Left lung (tissue), 10 donors: ENCODE results near the gene THEM4. TPM values are rescaled to one million over a fixed set of nuclear protein-coding genes. Genes with fewer than 3 reads are reported as not detected.

Experiments
- ATAC-seq: fragments of 200-7000 bp; cut with Tn5 transposase; one replicate; pipeline ENCODE4 v1.9.1; 2020; ENCODE audit warnings: moderate library complexity
- DNase-seq, 4 donors: peaks; one replicate each; pipeline ENCODE4 v3.0.0-alpha.2; 2013 to 2020
- H3K27ac ChIP-seq, 2 donors: fragments of 200-600 bp; sonication (generic) in 1 of 2; one replicate each; pipeline versions ENCODE4 v1.5.0 to v1.8.0; 2020 to 2021
- H3K27me3 ChIP-seq, 2 donors: fragments of 200-600 bp; sonication (generic) in 1 of 2; one replicate each; pipeline versions ENCODE4 v1.5.0 to v1.8.0; 2020 to 2021
- H3K36me3 ChIP-seq, 2 donors: fragments of 200-600 bp; sonication (generic) in 1 of 2; one replicate each; pipeline versions ENCODE4 v1.5.0 to v1.8.0; 2020 to 2021
- H3K4me1 ChIP-seq, 2 donors: fragments of 200-600 bp; one replicate each; pipeline ENCODE4 v1.8.0; 2021
- H3K4me3 ChIP-seq, 2 donors: fragments of 200-600 bp; sonication (generic) in 1 of 2; one replicate each; pipeline versions ENCODE4 v1.5.0 to v1.8.0; 2020 to 2021; ENCODE audit warnings: mild to moderate bottlenecking in 1 of 2
- H3K9me3 ChIP-seq, 2 donors: fragments of 200-600 bp; sonication (generic) in 1 of 2; one replicate each; pipeline versions ENCODE4 v1.5.0 to v1.8.0; 2020 to 2021
- intact Hi-C, 2 donors: fragments of 100-400 bp; cut with DNase I; formaldehyde crosslinking; loops; one replicate each; pipeline versions ENCODE4 v1.11.2 to v1.14.2; 2022
- polyA plus RNA-seq, 6 donors: library from polyadenylated mRNA; unstranded; fragments of 120-200 nt; gene quantifications; one replicate each; pipeline ENCODE4 v1.2.1, GENCODE V29; 2013; ENCODE audit not compliant: insufficient read length in 6 of 6
- total RNA-seq, 2 donors: library from RNA; stranded (reverse); fragmentation: NEBNext Ultra II Directional; extraction: Animal tissue kit (Norgen Biotek cat#: 25700); gene quantifications; one replicate each; pipeline ENCODE4 v1.2.1, GENCODE V29; 2021
- TF ChIP-seq, protein P1 (sequence below), 2 donors: fragments of 200-600 bp; sonication (generic) in 1 of 2; IDR thresholded peaks; one replicate each; pipeline versions ENCODE4 v1.5.0 to v1.8.0; 2021; ENCODE audit warnings: antibody characterized with exemption in 2 of 2
- donor health status: DM: no; HTN: yes; CAD: no.
- donor health status: DM: no; HTN: no; CAD: no.

The THEM4 gene
- total and polyA plus RNA-seq, 8 donors = 10.6 to 36.8 (median 30.6) TPM

- Histone ChIP-seq H3K27me3 (no peaks in the 10 kb centered on the region), H3K27ac (peak overlapping the region in 1 of 2 donors; percentile 8), H3K9me3 (no peaks in the 10 kb centered on the region), H3K4me1 (peaks cover 3 to 48% of the 10 kb centered on the region in 2 donors), H3K4me3 (no peak overlapping the region), H3K36me3 (no peaks in the 10 kb centered on the region)
- DNase-seq (peak in 2 of 4 donors; percentile 48 to 60), ATAC-seq (no peak)
- intact Hi-C loops = no loop called here
- TF ChIP-seq, protein P1, sequence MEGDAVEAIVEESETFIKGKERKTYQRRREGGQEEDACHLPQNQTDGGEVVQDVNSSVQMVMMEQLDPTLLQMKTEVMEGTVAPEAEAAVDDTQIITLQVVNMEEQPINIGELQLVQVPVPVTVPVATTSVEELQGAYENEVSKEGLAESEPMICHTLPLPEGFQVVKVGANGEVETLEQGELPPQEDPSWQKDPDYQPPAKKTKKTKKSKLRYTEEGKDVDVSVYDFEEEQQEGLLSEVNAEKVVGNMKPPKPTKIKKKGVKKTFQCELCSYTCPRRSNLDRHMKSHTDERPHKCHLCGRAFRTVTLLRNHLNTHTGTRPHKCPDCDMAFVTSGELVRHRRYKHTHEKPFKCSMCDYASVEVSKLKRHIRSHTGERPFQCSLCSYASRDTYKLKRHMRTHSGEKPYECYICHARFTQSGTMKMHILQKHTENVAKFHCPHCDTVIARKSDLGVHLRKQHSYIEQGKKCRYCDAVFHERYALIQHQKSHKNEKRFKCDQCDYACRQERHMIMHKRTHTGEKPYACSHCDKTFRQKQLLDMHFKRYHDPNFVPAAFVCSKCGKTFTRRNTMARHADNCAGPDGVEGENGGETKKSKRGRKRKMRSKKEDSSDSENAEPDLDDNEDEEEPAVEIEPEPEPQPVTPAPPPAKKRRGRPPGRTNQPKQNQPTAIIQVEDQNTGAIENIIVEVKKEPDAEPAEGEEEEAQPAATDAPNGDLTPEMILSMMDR (IDR thresholded peaks at IDR 0.05) = no peak
These were observed 80.4 kb downstream of the THEM4 start for GRCh38 chr1:151828921-151829320.

DNA sequence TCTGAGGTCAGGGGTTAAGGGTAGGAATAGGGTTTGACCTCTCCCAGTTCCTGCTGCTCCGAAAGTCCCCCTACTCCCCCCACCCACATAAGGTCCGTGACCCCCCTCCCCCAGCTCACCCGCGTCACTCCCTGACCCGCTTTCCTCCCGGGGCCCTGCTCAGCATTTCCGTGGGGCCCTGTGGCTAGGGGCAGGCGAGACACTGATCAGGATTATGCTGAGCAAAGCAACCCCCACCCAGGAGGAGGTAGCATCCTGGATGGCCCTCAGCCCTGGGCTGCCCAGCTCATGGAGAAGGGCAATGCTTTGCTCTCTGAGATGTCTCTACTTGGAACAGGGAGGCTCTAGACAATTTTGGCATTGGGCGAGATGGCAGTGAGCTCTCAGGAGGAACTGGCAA, 81.5 kb downstream of the THEM4 start:
- H3K27ac ChIP-seq = no peak overlapping the region

GRCh38 chr1:151825751-151826660, 83.3 kb downstream of the THEM4 start:
- Histone ChIP-seq H3K27me3 (no peaks in the 10 kb centered on the region), H3K9me3 (no peaks in the 10 kb centered on the region), H3K4me1 (peaks cover 0 to 27% of the 10 kb centered on the region in 2 donors), H3K36me3 (no peaks in the 10 kb centered on the region), H3K27ac (no peak overlapping the region), H3K4me3 (no peak overlapping the region)
- ATAC-seq (no peak), DNase-seq (no peak)
- intact Hi-C loops = no loop called here
- TF ChIP-seq, protein P1 (IDR thresholded peaks at IDR 0.05) = no peak

More for the DNA sequence above, 81.5 kb downstream of the THEM4 start:
- no peak for DNase-seq
- H3K4me1 ChIP-seq = peaks cover 3 to 39% of the 10 kb centered on the region in 2 donors
- ATAC-seq = no peak
- no peaks in the 10 kb centered on the region for H3K27me3 ChIP-seq
- no peaks in the 10 kb centered on the region for H3K9me3 ChIP-seq
- TF ChIP-seq, protein P1 (IDR thresholded peaks at IDR 0.05) = no peak
- intact Hi-C loops = no loop called here
- H3K36me3 ChIP-seq = no peaks in the 10 kb centered on the region
- H3K4me3 ChIP-seq = no peak overlapping the region

- TF ChIP-seq, protein P1 (IDR thresholded peaks at IDR 0.05) = no peak
These were observed 84.1 kb downstream of the THEM4 start for GRCh38 chr1:151825204-151825603.

More at GRCh38 chr1:151825204-151825603, 84.1 kb downstream of the THEM4 start:
- ATAC-seq = no peak
- Histone ChIP-seq H3K27ac (no peak overlapping the region), H3K4me3 (no peak overlapping the region), H3K27me3 (no peaks in the 10 kb centered on the region), H3K9me3 (no peaks in the 10 kb centered on the region), H3K4me1 (peaks cover 0 to 28% of the 10 kb centered on the region in 2 donors), H3K36me3 (no peaks in the 10 kb centered on the region)
- intact Hi-C loops = no loop called here
- DNase-seq = no peak

Other genes with a start within 250 kb of the THEM4 start
- not detected for gene CELF3, start 192.7 kb downstream of the THEM4 start, total RNA-seq
- gene CELF3, start 192.7 kb downstream of the THEM4 start, polyA plus RNA-seq = 1 to 10 TPM in 1 of 6 donors, under 1 TPM in 5; 0.72 to 1.4 (median 0.90) TPM
- gene RIIAD1, start 188.0 kb downstream of the THEM4 start, total RNA-seq = 1 to 10 TPM in 1 of 2 donors, not detected in 1; 4.0 TPM
- gene RIIAD1, start 188.0 kb downstream of the THEM4 start, polyA plus RNA-seq = 1 to 10 TPM in 5 of 6 donors, under 1 TPM in 1; 0.39 to 1.9 (median 1.6) TPM
- gene MRPL9, start 146.0 kb downstream of the THEM4 start, total RNA-seq = 10 to 100 TPM; 42.5 to 57.5 TPM
- gene MRPL9, start 146.0 kb downstream of the THEM4 start, polyA plus RNA-seq = 100 to 1,000 TPM; 102 to 132 (median 120) TPM
- 10 to 100 TPM; 10.5 to 13.3 TPM for gene TDRKH, start 119.0 kb downstream of the THEM4 start, total RNA-seq
- 10 to 100 TPM; 10.8 to 13.3 (median 11.7) TPM for gene TDRKH, start 119.0 kb downstream of the THEM4 start, polyA plus RNA-seq
- under 1 TPM; 0.06 to 0.63 TPM for gene LINGO4, start 104.1 kb downstream of the THEM4 start, total RNA-seq
- gene LINGO4, start 104.1 kb downstream of the THEM4 start, polyA plus RNA-seq = under 1 TPM in 4 of 6 donors, not detected in 2; 0.07 to 0.17 (median 0.12) TPM
- gene RORC, start 77.7 kb downstream of the THEM4 start, total RNA-seq = 10 to 100 TPM in 1 of 2 donors, 1 to 10 TPM in 1; 5.4 to 11.8 TPM
- 10 to 100 TPM in 4 of 6 donors, 1 to 10 TPM in 2; 6.5 to 11.0 (median 10.3) TPM for gene RORC, start 77.7 kb downstream of the THEM4 start, polyA plus RNA-seq
- under 1 TPM; 0.26 to 0.55 TPM for gene C2CD4D, start 69.7 kb downstream of the THEM4 start, total RNA-seq
- gene C2CD4D, start 69.7 kb downstream of the THEM4 start, polyA plus RNA-seq = under 1 TPM; 0.31 to 0.92 (median 0.53) TPM
- not detected for gene THEM5, start 55.8 kb downstream of the THEM4 start, total RNA-seq
- gene THEM5, start 55.8 kb downstream of the THEM4 start, polyA plus RNA-seq = 1 to 10 TPM in 3 of 6 donors, under 1 TPM in 3; 0.67 to 1.2 (median 1.00) TPM
- 1,000 to 10,000 TPM; 1,069 to 1,250 TPM for gene S100A10, start 84.3 kb upstream of the THEM4 start, total RNA-seq
- 100 to 1,000 TPM; 415 to 615 (median 485) TPM for gene S100A10, start 84.3 kb upstream of the THEM4 start, polyA plus RNA-seq
- gene S100A11, start 127.5 kb upstream of the THEM4 start, total RNA-seq = 100 to 1,000 TPM; 671 to 868 TPM
- 100 to 1,000 TPM; 203 to 307 (median 233) TPM for gene S100A11, start 127.5 kb upstream of the THEM4 start, polyA plus RNA-seq
- not detected for gene TCHHL1, start 179.6 kb upstream of the THEM4 start, total RNA-seq
- not detected for gene TCHHL1, start 179.6 kb upstream of the THEM4 start, polyA plus RNA-seq
- gene TCHH, start 205.9 kb upstream of the THEM4 start, total RNA-seq = under 1 TPM; 0.03 to 0.16 TPM
- under 1 TPM; 0.07 to 0.14 (median 0.08) TPM for gene TCHH, start 205.9 kb upstream of the THEM4 start, polyA plus RNA-seq
- not detected for gene RPTN, start 249.7 kb upstream of the THEM4 start, total RNA-seq
- gene RPTN, start 249.7 kb upstream of the THEM4 start, polyA plus RNA-seq = not detected